ENCODE results near the gene SLC2A6.

DNA sequence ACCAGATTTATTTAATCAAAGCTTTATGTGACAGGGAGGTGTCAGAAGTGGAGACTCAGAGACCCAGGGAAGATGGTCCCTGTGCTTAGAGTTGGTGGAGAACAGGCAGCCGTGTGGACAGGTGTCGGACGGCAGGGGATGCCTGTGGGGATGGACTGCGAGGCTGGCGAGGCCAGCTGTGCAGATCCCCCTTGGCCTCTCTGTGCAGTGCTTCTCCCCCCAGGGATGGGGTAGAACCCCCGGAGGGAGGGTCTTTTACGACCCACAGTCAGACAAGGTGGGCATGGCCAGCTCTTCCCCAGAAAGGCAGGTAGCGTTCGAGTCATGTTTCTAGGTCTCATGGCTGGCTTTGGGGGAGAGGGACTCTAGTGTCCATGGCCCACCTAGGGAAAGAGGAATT, 4.7 kb upstream of the SLC2A6 start:
- TF ChIP-seq, protein P1, sequence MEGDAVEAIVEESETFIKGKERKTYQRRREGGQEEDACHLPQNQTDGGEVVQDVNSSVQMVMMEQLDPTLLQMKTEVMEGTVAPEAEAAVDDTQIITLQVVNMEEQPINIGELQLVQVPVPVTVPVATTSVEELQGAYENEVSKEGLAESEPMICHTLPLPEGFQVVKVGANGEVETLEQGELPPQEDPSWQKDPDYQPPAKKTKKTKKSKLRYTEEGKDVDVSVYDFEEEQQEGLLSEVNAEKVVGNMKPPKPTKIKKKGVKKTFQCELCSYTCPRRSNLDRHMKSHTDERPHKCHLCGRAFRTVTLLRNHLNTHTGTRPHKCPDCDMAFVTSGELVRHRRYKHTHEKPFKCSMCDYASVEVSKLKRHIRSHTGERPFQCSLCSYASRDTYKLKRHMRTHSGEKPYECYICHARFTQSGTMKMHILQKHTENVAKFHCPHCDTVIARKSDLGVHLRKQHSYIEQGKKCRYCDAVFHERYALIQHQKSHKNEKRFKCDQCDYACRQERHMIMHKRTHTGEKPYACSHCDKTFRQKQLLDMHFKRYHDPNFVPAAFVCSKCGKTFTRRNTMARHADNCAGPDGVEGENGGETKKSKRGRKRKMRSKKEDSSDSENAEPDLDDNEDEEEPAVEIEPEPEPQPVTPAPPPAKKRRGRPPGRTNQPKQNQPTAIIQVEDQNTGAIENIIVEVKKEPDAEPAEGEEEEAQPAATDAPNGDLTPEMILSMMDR (IDR thresholded peaks at IDR 0.05; ENCODE audit: poor library complexity): no peak
- TF ChIP-seq EZH2 (IDR thresholded peaks at IDR 0.05; ENCODE audit: borderline replicate concordance): no peak
- TF ChIP-seq EZH2phosphoT487 (IDR thresholded peaks at IDR 0.05; ENCODE audit: low read depth, severe bottlenecking, unreplicated experiment): no peak
